Heart right ventricle (tissue), 16 donors: ENCODE measurements around the gene RAB34. TPM values are rescaled to one million over a fixed set of nuclear protein-coding genes. Genes with fewer than 3 reads are reported as not detected.
"Not testable (repeated sequence)": the region's sequence is repeated elsewhere in the genome, so short reads cannot be mapped to it uniquely, and the experiment has no call there.

ENCODE experiments used
- ATAC-seq, 8 donors: fragments of 200-7000 bp; cut with Tn5 transposase; one replicate each; pipeline ENCODE4 v1.9.1; 2020; ENCODE audit warnings: mild to moderate bottlenecking in 8 of 8, moderate library complexity in 8 of 8, moderate number of reproducible peaks in 1 of 8
- DNase-seq, 2 donors: peaks; one replicate each; pipeline ENCODE4 v3.0.0-alpha.2; 2020
- H3K27ac ChIP-seq, 10 donors: fragments of 200-600 bp; sonication (generic) in 2 of 10; one replicate each; pipeline versions ENCODE4 v1.5.0 to v1.8.0; 2020 to 2022; ENCODE audit warnings: mild to moderate bottlenecking in 3 of 10
- H3K27me3 ChIP-seq, 7 donors: fragments of 200-600 bp; one replicate each; pipeline ENCODE4 v1.8.0; 2021 to 2022; ENCODE audit warnings: mild to moderate bottlenecking in 2 of 7
- H3K36me3 ChIP-seq, 9 donors: fragments of 200-600 bp; sonication (generic) in 1 of 9; one replicate each; pipeline versions ENCODE4 v1.5.0 to v1.8.0; 2020 to 2022; ENCODE audit warnings: mild to moderate bottlenecking in 2 of 9
- H3K4me1 ChIP-seq, 9 donors: fragments of 200-600 bp; sonication (generic) in 1 of 9; one replicate each; pipeline versions ENCODE4 v1.5.0 to v1.8.0; 2020 to 2022; ENCODE audit warnings: mild to moderate bottlenecking in 4 of 9
- H3K4me3 ChIP-seq, 10 donors: fragments of 200-600 bp; sonication (generic) in 2 of 10; one replicate each; pipeline versions ENCODE4 v1.5.0 to v1.8.0; 2020 to 2022; ENCODE audit warnings: mild to moderate bottlenecking in 7 of 10, moderate library complexity in 2 of 10
- H3K9me3 ChIP-seq, 11 donors: fragments of 200-600 bp in 10 of 11; sonication (generic) in 2 of 11; one replicate each; pipeline versions ENCODE4 v1.5.0 to v1.8.0; 2013 to 2022; ENCODE audit warnings: mild to moderate bottlenecking in 2 of 11, control low read depth in 1 of 11, moderate library complexity in 1 of 11
- CTCF ChIP-seq, 9 donors: fragments of 200-600 bp; sonication (generic) in 2 of 9; IDR thresholded peaks; one replicate each; pipeline versions ENCODE4 v1.5.0 to v1.8.0; 2021 to 2022; ENCODE audit warnings: antibody characterized with exemption in 9 of 9, mild to moderate bottlenecking in 5 of 9, moderate library complexity in 1 of 9
- WGBS, 2 donors: extraction: QIAGEN DNeasy Blood & Tissue Kit; methylation state at CpG; one replicate each; pipeline ENCODE4 v1.1.7; 2013; ENCODE audit warnings: inconsistent platforms in 1 of 2; 5-methylcytosine and 5-hydroxymethylcytosine counted together
- intact Hi-C, 10 donors: fragments of 100-400 bp; cut with DNase I; formaldehyde crosslinking; loops; one replicate each; pipeline versions ENCODE4 v1.11.1 to v1.14.2; 2022
- polyA plus RNA-seq, 2 donors: library from polyadenylated mRNA; stranded (reverse); fragments of 200-250 nt; gene quantifications; one replicate each; pipeline ENCODE4 v1.2.3, GENCODE V29; 2013
- total RNA-seq, 10 donors: library from RNA; stranded (reverse); fragmentation: NEBNext Ultra II Directional in 3 of 10; extraction: Animal tissue kit (Norgen Biotek cat#: 25700) in 3 of 10; gene quantifications; one replicate each; pipeline versions ENCODE4 v1.2.1 to v1.2.4, GENCODE V29; 2021 to 2023
- donor health status: Arrhythmogenic right ventricular cardiomyopathy.
- donor health status: ischemic (EF 13 %, LVEDD 7.1; RV severe dilation, severe dysfunction).
- donor health status: healthy with polysubstance abuse.
- donor health status: DM: no; HTN: yes; CAD: no.
- donor health status: DM: no; HTN: no; CAD: no.
- donor health status: ischemic (EF 25% LVEDD 6.9; RV normal size, moderate dysfunction).
- donor health status: ischemic (EF 25% LVEDD 5.7; RV mildly dilated, moderate dysfunction).
- donor health status: healthy.
- donor health status: DM: yes; HTN: yes; CAD: no.
- donor health status: Ischemic cardiomyopathy.
- donor health status: ischemic (EF 35%, LVEDD 5.7; RV mildly dilated, moderate dysfunction).
- donor health status: nonischemic (EF 11% LVEDD 7.7; RV severe dilation, severe dysfunction).
- donor health status: DM: yes; HTN: yes; CAD: no.
- donor health status: PGD.
- donor health status: ischemic (EF 29% LVEDD 5.4; RV normal size, mild dysfunction).
- donor health status: nonischemic (EF 23%, LVEDD 6.1; RV moderate dilation, normal function).

Gene RAB34
- total and polyA plus RNA-seq, 12 donors, result 7.0 to 37.3 (median 11.8) TPM

GRCh38 chr17:28722417-28723158 lies 4.9 kb upstream of the RAB34 start:
- ATAC-seq, result no peak
- intact Hi-C loops, result loop anchor here in 4 of 10 donors (10.0 kb wide), 2 partner anchors 192 to 392 kb away; no protein-coding TSS in a partner anchor
- Histone ChIP-seq H3K27me3 (peaks cover 0 to 5% (median 0%) of the 10 kb centered on the region in 7 donors), H3K4me1 (peaks cover 27 to 83% (median 64%) of the 10 kb centered on the region in 9 donors), H3K4me3 (no peak overlapping the region), H3K36me3 (peaks cover 0 to 47% (median 34%) of the 10 kb centered on the region in 9 donors), H3K27ac (no peak overlapping the region), H3K9me3 (no peaks in the 10 kb centered on the region)
- 70 to 72% methylated on average over 7 of the region's 7 CpGs for WGBS, 2 donors
- no peak for TF ChIP-seq CTCF (IDR thresholded peaks at IDR 0.05)
- DNase-seq, result no peak

DNA sequence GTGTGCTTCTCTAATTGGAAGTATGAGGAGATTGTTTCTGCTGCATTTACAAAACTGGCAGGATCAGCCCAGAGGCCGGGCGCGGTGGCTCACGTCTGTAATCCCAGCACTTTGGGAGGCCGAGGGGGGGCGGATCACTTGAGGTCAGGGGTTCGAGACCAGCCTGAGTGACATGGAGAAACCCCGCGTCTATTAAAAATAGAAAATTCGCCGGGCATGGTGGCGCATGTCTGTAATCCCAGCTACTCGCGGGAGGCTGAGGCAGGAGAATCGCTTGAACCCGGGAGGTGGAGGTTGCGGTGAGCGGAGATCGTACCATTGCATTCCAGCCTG lies 3.3 kb upstream of the RAB34 start:
- peak overlapping the region in 9 of 10 donors; percentile 63 to 93 (median 80) for H3K4me3 ChIP-seq
- peak overlapping the region in 4 of 10 donors; percentile 86 to 95 (median 92) for H3K27ac ChIP-seq
- intact Hi-C loops, result loop anchor here in 4 of 10 donors (10.0 kb wide), 2 partner anchors 194 to 394 kb away; no protein-coding TSS in a partner anchor
- DNase-seq, H3K9me3 ChIP-seq, ATAC-seq: not testable (repeated sequence)
- peaks cover 24 to 84% (median 62%) of the 10 kb centered on the region in 9 donors for H3K4me1 ChIP-seq
- H3K36me3 ChIP-seq, result peaks cover 0 to 47% (median 34%) of the 10 kb centered on the region in 9 donors
- peaks cover 0 to 13% (median 7%) of the 10 kb centered on the region in 7 donors for H3K27me3 ChIP-seq
- 36 to 38% methylated on average over 19 of the region's 19 CpGs for WGBS, 2 donors

DNA sequence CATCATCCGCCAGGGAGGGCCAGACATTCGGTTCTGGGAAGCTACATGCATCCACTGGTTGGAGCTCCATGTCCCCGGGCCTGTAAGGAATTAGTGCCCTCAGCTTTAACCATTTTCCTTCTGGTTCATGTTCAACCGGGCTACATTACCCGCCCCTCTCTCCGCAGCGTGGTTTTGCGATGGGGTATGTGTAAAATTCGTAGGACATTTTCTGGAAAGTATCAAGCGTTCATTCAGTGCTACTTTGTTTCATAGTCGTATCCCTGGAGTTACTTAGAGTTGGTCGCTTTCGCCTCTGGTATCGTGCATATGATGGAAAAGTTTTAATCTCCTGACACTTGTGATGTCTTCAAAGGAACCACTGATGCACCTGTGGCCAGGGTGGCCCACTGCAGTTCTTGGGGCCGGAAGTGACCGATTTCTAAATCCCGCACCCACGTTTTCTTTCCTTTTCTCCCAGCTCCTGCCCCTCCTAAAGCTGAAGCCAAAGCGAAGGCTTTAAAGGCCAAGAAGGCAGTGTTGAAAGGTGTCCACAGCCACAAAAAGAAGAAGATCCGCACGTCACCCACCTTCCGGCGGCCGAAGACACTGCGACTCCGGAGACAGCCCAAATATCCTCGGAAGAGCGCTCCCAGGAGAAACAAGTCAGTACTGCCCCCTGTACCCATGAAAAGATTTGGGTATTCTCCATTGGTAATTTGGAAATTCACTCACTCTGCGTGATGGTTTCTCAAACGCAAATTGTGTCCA lies 2.8 kb upstream of the RAB34 start:
- H3K4me3 ChIP-seq, result peak overlapping the region; percentile 63 to 93 (median 80)
- DNase-seq, result no peak
- H3K36me3 ChIP-seq, result peaks cover 0 to 50% (median 34%) of the 10 kb centered on the region in 9 donors
- H3K27ac ChIP-seq, result peak overlapping the region; percentile 7 to 95 (median 90)
- WGBS, 2 donors, result 2 to 5% methylated on average over 28 to 29 of the region's 30 CpGs
- peaks cover 19 to 80% (median 58%) of the 10 kb centered on the region in 9 donors for H3K4me1 ChIP-seq
- no peak for ATAC-seq
- peaks cover 0 to 13% (median 7%) of the 10 kb centered on the region in 7 donors for H3K27me3 ChIP-seq
- TF ChIP-seq CTCF (IDR thresholded peaks at IDR 0.05), result no peak
- no peaks in the 10 kb centered on the region for H3K9me3 ChIP-seq
- intact Hi-C loops, result loop anchor here in 4 of 10 donors (10.0 kb wide), 2 partner anchors 194 to 394 kb away; no protein-coding TSS in a partner anchor

DNA sequence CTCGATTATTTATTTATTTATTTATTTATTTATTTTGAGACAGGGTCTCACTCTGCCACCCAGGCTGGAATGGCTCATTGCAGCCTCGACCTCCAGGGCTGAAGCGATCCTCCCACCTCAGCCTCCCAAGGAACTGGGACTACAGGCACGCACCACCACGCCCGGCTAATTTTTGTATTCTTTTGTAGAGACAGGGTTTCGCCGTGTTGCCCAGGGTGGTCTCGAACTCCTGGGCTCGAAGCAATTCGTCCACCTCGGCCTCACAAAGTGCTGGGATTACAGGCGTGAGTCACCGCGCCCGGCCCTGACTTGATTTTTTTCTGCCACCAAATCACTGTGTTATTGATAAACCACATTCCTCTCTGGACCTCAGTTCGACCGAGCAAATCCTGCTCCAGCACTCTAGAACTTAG lies 1.4 kb upstream of the RAB34 start:
- 33 to 36% methylated on average over 18 of the region's 18 CpGs for WGBS, 2 donors
- H3K27ac ChIP-seq, result peak overlapping the region in 9 of 10 donors; percentile 40 to 95 (median 91)
- peaks cover 0 to 13% (median 7%) of the 10 kb centered on the region in 7 donors for H3K27me3 ChIP-seq
- intact Hi-C loops, result loop anchor here in 1 of 10 donors (5.0 kb wide), 1 partner anchor 72 kb away; the partner anchor contains the start of gene BLTP2
- no peaks in the 10 kb centered on the region for H3K9me3 ChIP-seq
- H3K4me3 ChIP-seq, result peak overlapping the region in 9 of 10 donors; percentile 63 to 93 (median 80)
- TF ChIP-seq CTCF (IDR thresholded peaks at IDR 0.05), result no peak
- H3K36me3 ChIP-seq, result peaks cover 0 to 51% (median 25%) of the 10 kb centered on the region in 9 donors
- ATAC-seq, result no peak
- DNase-seq, result no peak
- H3K4me1 ChIP-seq, result peaks cover 17 to 66% (median 53%) of the 10 kb centered on the region in 9 donors
